OCI-LY3 (cell line): ENCODE results near the gene CAMK2D.

Experiments used
- H2AFZ ChIP-seq: fragments of 200-600, 300-600 bp; shearing (Covaris generic); 2 replicates; pipeline ENCODE4 v1.6.0; 2014; ENCODE audit warnings: antibody characterized with exemption, low read depth, low read length
- H3K27ac ChIP-seq: fragments of 200-600, 300-600 bp; sonication (generic); 2 replicates; pipeline ENCODE4 v1.5.1; 2014; ENCODE audit warnings: mild to moderate bottlenecking, low read length, moderate library complexity, mixed read lengths
- H3K27me3 ChIP-seq: fragments of 200-600, 300-600 bp; sonication (generic); 2 replicates; pipeline ENCODE4 v1.6.1; 2014; ENCODE audit warnings: low read depth, low read length, mixed read lengths
- H3K36me3 ChIP-seq: fragments of 200-600, 300-600 bp; sonication (generic); replicated peaks from 2 replicates; pipeline ENCODE3; 2014; ENCODE audit warnings: low read depth, low read length, mixed read lengths
- H3K4me1 ChIP-seq: fragments of 300-600, 200-600 bp; sonication (generic); 2 replicates; pipeline ENCODE4 v1.6.1; 2014; ENCODE audit warnings: low read length, mixed read lengths
- H3K4me2 ChIP-seq: fragments of 200-600, 300-600 bp; sonication (generic); 2 replicates; pipeline ENCODE4 v1.6.1; 2014; ENCODE audit warnings: low read length, mixed read lengths
- H3K4me3 ChIP-seq: fragments of 300-600, 200-600 bp; sonication (generic); 2 replicates; pipeline ENCODE4 v1.5.1; 2014; ENCODE audit warnings: antibody characterized with exemption, mild to moderate bottlenecking, low read length, moderate library complexity
- H3K79me2 ChIP-seq: fragments of 300-600, 200-600 bp; shearing (Covaris generic); 2 replicates; pipeline ENCODE4 v1.6.1; 2014; ENCODE audit warnings: mild to moderate bottlenecking, low read length, mixed read lengths
- H3K9ac ChIP-seq: fragments of 300-600, 200-600 bp; shearing (Covaris generic); 2 replicates; pipeline ENCODE4 v1.6.0; 2014; ENCODE audit warnings: mild to moderate bottlenecking, low read length, moderate library complexity
- H3K9me3 ChIP-seq: fragments of 200-600, 300-600 bp; shearing (Covaris generic); 2 replicates; pipeline ENCODE4 v1.6.1; 2014; ENCODE audit warnings: low read length, mixed read lengths; ENCODE audit not compliant: insufficient read depth
- H4K20me1 ChIP-seq: fragments of 200-600, 300-600 bp; sonication (generic); 2 replicates; pipeline ENCODE4 v1.6.1; 2016; ENCODE audit warnings: low read length, mixed read lengths; ENCODE audit not compliant: insufficient read depth
- EZH2phosphoT487 ChIP-seq: fragments of 200-600 bp; shearing (Covaris generic); IDR thresholded peaks from 2 replicates; pipeline ENCODE4 v1.6.1; 2018; ENCODE audit warnings: antibody characterized with exemption, mixed run types, low read depth
- TF ChIP-seq, protein P1 (sequence below): fragments of 200-600, 300-600 bp; sonication (generic); IDR thresholded peaks from 2 replicates; pipeline ENCODE4 v1.5.1; 2014; ENCODE audit warnings: antibody characterized with exemption, low read length, low read depth

CAMK2D gene

GRCh38 chr4:113695328-113696169 lies 66.0 kb downstream of the CAMK2D start:
- H3K36me3 ChIP-seq: no peaks in the 10 kb centered on the region
- peaks cover 9% of the 10 kb centered on the region for H3K4me1 ChIP-seq

DNA sequence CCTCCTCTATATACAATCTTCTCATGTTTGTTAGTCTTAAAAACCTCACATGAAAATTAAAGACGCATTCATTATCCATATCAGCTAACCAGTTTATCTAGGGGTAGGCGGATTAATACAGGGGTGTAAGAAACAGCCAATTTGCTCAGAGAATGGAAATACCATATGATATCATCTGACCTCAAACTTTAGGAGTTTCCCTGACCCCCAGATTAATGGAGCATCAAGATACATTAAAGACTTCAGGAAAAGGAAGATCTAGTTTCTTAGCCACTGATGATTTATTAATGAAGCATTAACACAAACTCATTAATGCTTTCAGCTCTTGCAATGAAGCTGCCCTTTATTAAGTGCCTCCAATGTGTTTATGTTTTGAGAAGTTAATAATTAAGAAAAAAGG lies 67.5 kb downstream of the CAMK2D start:
- no peak overlapping the region for H3K4me3 ChIP-seq
- no peaks in the 10 kb centered on the region for H3K9me3 ChIP-seq
- no peaks in the 10 kb centered on the region for H3K27me3 ChIP-seq
- no peaks in the 10 kb centered on the region for H3K79me2 ChIP-seq
- H3K36me3 ChIP-seq: no peaks in the 10 kb centered on the region
- H3K27ac ChIP-seq: no peak overlapping the region
- H3K4me2 ChIP-seq: no peak overlapping the region
- H4K20me1 ChIP-seq: no peaks in the 10 kb centered on the region
- peaks cover 17% of the 10 kb centered on the region for H3K4me1 ChIP-seq
- no peak overlapping the region for H2AFZ ChIP-seq
- no peak overlapping the region for H3K9ac ChIP-seq
- no peak for TF ChIP-seq EZH2phosphoT487
- TF ChIP-seq, protein P1, sequence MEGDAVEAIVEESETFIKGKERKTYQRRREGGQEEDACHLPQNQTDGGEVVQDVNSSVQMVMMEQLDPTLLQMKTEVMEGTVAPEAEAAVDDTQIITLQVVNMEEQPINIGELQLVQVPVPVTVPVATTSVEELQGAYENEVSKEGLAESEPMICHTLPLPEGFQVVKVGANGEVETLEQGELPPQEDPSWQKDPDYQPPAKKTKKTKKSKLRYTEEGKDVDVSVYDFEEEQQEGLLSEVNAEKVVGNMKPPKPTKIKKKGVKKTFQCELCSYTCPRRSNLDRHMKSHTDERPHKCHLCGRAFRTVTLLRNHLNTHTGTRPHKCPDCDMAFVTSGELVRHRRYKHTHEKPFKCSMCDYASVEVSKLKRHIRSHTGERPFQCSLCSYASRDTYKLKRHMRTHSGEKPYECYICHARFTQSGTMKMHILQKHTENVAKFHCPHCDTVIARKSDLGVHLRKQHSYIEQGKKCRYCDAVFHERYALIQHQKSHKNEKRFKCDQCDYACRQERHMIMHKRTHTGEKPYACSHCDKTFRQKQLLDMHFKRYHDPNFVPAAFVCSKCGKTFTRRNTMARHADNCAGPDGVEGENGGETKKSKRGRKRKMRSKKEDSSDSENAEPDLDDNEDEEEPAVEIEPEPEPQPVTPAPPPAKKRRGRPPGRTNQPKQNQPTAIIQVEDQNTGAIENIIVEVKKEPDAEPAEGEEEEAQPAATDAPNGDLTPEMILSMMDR: no peak

More at GRCh38 chr4:113695328-113696169, 66.0 kb downstream of the CAMK2D start:
- Histone ChIP-seq H2AFZ (no peak overlapping the region), H3K9ac (no peak overlapping the region), H3K79me2 (no peaks in the 10 kb centered on the region), H3K4me3 (no peak overlapping the region), H4K20me1 (no peaks in the 10 kb centered on the region), H3K4me2 (no peak overlapping the region), H3K27ac (no peak overlapping the region), H3K27me3 (no peaks in the 10 kb centered on the region), H3K9me3 (no peaks in the 10 kb centered on the region)
- TF ChIP-seq, protein P1: no peak
- no peak for TF ChIP-seq EZH2phosphoT487

DNA sequence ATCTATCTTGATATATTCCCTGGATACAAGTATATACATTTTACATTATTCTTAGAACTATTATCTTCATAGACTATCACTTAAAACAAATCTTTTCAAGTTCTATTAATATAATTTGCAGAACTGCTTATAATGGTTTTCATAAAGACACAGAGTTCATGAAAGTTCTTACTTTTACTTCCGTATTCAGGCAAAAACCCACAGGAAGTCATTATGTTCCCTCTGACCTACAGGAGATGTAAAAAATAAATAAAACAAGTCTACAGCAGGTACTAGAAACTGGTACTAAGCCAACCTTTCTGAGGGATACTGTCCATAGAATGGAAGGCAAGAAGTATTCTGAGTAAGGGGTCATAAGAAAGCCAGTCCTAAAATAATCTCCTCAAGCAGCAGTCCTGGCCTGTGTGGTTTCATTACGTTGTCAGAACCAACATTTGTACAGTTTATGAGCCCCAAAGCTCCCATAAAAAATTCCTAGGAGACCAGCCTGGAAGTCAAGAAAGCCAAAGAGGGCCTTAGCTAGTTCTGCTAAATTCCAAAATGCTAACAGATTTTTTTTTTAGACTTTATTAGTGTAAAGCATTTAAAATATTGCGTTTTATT lies 68.6 kb downstream of the CAMK2D start:
- no peaks in the 10 kb centered on the region for H4K20me1 ChIP-seq
- H3K4me1 ChIP-seq: peaks cover 17% of the 10 kb centered on the region
- peak overlapping the region; percentile 51; the same call in 1 of the 2 replicates for H2AFZ ChIP-seq
- no peaks in the 10 kb centered on the region for H3K79me2 ChIP-seq
- H3K27ac ChIP-seq: peak overlapping the region; percentile 10; the same call in 1 of the 2 replicates
- peak overlapping the region; percentile 13; the same call in 1 of the 2 replicates for H3K9ac ChIP-seq
- H3K9me3 ChIP-seq: no peaks in the 10 kb centered on the region
- H3K36me3 ChIP-seq: no peaks in the 10 kb centered on the region
- H3K4me3 ChIP-seq: peak overlapping the region; percentile 52
- TF ChIP-seq EZH2phosphoT487: no peak
- TF ChIP-seq, protein P1: no peak
- H3K27me3 ChIP-seq: no peaks in the 10 kb centered on the region
- peak overlapping the region; percentile 78 for H3K4me2 ChIP-seq

DNA sequence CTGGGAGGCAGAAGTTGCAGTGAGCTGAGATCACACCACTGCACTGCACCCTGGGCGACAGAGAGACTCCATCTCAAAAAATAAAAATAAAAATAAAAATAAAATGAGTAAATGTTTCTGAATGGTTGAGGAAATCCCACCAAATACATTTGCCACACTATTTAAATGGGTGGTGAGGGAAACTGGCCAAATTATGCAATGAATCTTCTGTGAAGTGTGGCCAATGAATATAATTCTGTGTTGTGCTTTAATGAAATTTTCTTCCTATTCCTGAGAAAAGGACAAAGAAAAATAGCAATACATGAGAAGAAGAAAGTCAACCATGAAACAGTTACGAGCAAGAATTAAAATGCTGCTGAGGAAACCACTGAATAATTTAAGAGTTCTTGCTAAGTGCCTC lies 69.9 kb downstream of the CAMK2D start:
- H3K36me3 ChIP-seq: no peaks in the 10 kb centered on the region
- no peak overlapping the region for H3K9ac ChIP-seq
- H4K20me1 ChIP-seq: no peaks in the 10 kb centered on the region
- no peak overlapping the region for H2AFZ ChIP-seq
- H3K9me3 ChIP-seq: no peaks in the 10 kb centered on the region
- H3K79me2 ChIP-seq: no peaks in the 10 kb centered on the region
- no peak overlapping the region for H3K27ac ChIP-seq
- H3K27me3 ChIP-seq: no peaks in the 10 kb centered on the region
- TF ChIP-seq EZH2phosphoT487: no peak
- TF ChIP-seq, protein P1: no peak
- H3K4me1 ChIP-seq: peaks cover 20% of the 10 kb centered on the region
- H3K4me3 ChIP-seq: no peak overlapping the region
- no peak overlapping the region for H3K4me2 ChIP-seq
